Hematopoietic multipotent progenitor cell treated with erythropoietin and hydrocortisone succinate and interleukin-3 and kit ligand, for 15 days (in vitro differentiated cells): Measurements from ENCODE around the gene KIF16B.
A peak's percentile ranks its signal among the peaks of the same experiment; 100 is the strongest.
"Not testable (repeated sequence)": the region's sequence is repeated elsewhere in the genome, so short reads cannot be mapped to it uniquely, and the experiment has no call there.

Source experiments
- DNase-seq: peaks from one replicate; pipeline ENCODE4 v3.0.0-alpha.2; 2015; ENCODE audit warnings: low spot score

The KIF16B gene

GRCh38 chr20:16474363-16474762 is 98.9 kb downstream of the KIF16B start:
- no peak for DNase-seq

- DNase-seq = no peak
Measured at GRCh38 chr20:16472045-16472872, 101.0 kb downstream of the KIF16B start.

GRCh38 chr20:16469395-16469905 is 103.8 kb downstream of the KIF16B start:
- no peak for DNase-seq

- no peak for DNase-seq
Measured at GRCh38 chr20:16462711-16463110, 110.5 kb downstream of the KIF16B start.

- DNase-seq = no peak
Measured at GRCh38 chr20:16459019-16459700, 114.1 kb downstream of the KIF16B start.

GRCh38 chr20:16457514-16457913 is 115.7 kb downstream of the KIF16B start:
- DNase-seq = no peak

GRCh38 chr20:16455324-16455723 is 117.9 kb downstream of the KIF16B start:
- DNase-seq = no peak

- no peak for DNase-seq
Measured at GRCh38 chr20:16451982-16452381, 121.3 kb downstream of the KIF16B start.

GRCh38 chr20:16451001-16451400 is 122.2 kb downstream of the KIF16B start:
- no peak for DNase-seq

- no peak for DNase-seq
Measured at GRCh38 chr20:16446991-16447390, 126.3 kb downstream of the KIF16B start.

- no peak for DNase-seq
Measured at GRCh38 chr20:16446246-16446645, 127.0 kb downstream of the KIF16B start.

- no peak for DNase-seq
Measured at GRCh38 chr20:16445482-16445881, 127.8 kb downstream of the KIF16B start.

- no peak for DNase-seq
Measured at GRCh38 chr20:16444057-16444777, 129.0 kb downstream of the KIF16B start.

- DNase-seq = no peak
Measured at GRCh38 chr20:16441546-16442164, 131.6 kb downstream of the KIF16B start.

- no peak for DNase-seq
Measured at GRCh38 chr20:16440686-16441085, 132.6 kb downstream of the KIF16B start.

GRCh38 chr20:16439540-16439939 is 133.7 kb downstream of the KIF16B start:
- DNase-seq = not testable (repeated sequence)

GRCh38 chr20:16438100-16438499 is 135.1 kb downstream of the KIF16B start:
- no peak for DNase-seq

- DNase-seq = no peak
Measured at GRCh38 chr20:16437387-16437996, 135.8 kb downstream of the KIF16B start.

- DNase-seq = peak; percentile 35
Measured at GRCh38 chr20:16434062-16434664, 139.1 kb downstream of the KIF16B start.

- DNase-seq = no peak
Measured at GRCh38 chr20:16433293-16433580, 140.0 kb downstream of the KIF16B start.
